ENCODE results near the gene MPIG6B. TPM values are rescaled to one million over a fixed set of nuclear protein-coding genes. Genes with fewer than 3 reads are reported as not detected.

MPIG6B gene
- total RNA-seq, 1 experiment from 2014 or later, result not detected

DNA sequence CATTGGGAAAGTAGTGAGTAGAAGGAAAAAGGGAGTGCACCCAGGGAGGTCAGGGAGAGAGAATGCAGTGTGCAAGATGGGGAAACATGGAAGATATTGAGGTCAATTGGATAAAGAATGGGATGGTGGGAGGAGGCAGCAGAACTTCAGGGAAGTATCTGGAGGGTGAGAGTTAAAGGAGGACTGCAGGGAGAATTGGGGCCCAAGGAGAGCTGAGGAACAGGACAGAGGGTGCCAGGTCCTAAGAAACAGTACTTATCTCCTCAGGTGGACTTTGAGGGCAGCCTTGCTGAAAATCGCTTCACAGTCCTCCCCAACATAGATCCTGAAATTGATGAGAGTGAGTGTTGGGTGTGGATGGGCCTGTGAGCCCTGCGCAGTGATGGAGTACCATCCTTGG, 35.1 kb downstream of the MPIG6B start:
- no peak overlapping the region for H2BK12ac ChIP-seq (ENCODE audit: insufficient read length, low read depth, low read length)
- no peak overlapping the region for H4K91ac ChIP-seq (ENCODE audit: insufficient read length, low read depth, low read length)
- no peak for DNase-seq
- no peak overlapping the region for H2BK120ac ChIP-seq (ENCODE audit: low read depth, low read length, poor library complexity, severe bottlenecking)
- H4K8ac ChIP-seq (replicated peaks; ENCODE audit: insufficient read length, low read depth, low read length), result no peak overlapping the region
- H2AK5ac ChIP-seq (ENCODE audit: insufficient read length, low read length), result no peak overlapping the region
- no CpG with 5 or more reads among the region's 2 CpGs for WGBS (ENCODE audit: extremely low coverage, insufficient read length, low lambda C conversion rate)
- no peak overlapping the region for H3K56ac ChIP-seq (ENCODE audit: insufficient read length, low read depth, low read length)
- no peak overlapping the region for H3K14ac ChIP-seq (ENCODE audit: insufficient read depth, low read length)
- H3K27me3 Mint-ChIP-seq (ENCODE audit: low read depth), result no peaks in the 10 kb centered on the region; the same call in 1 of the 2 replicates
- no peak overlapping the region for H3K23ac ChIP-seq (ENCODE audit: insufficient read length, low read depth, low read length)
- H3K4me2 ChIP-seq (ENCODE audit: insufficient read depth, insufficient read length, low read length), result no peak overlapping the region
- peaks cover 13 to 41% (median 32%) of the 10 kb centered on the region in 3 experiments for H3K36me3 Mint-ChIP-seq (ENCODE audit: insufficient read depth in 1 of 3, low read depth in 3 of 3)
- H3K79me2 ChIP-seq (ENCODE audit: insufficient read depth, low read length), result no peaks in the 10 kb centered on the region
- no peaks in the 10 kb centered on the region for H3K4me1 ChIP-seq (ENCODE audit: insufficient read depth, low read length)
- H3K9me3 ChIP-seq (ENCODE audit: control insufficient read depth, low read depth, low read length), result no peaks in the 10 kb centered on the region
- no peak overlapping the region for H3T11ph ChIP-seq (ENCODE audit: low read length)
- no peak overlapping the region for H3K18ac ChIP-seq (ENCODE audit: insufficient read length, low read depth, low read length)
- H3K27ac Mint-ChIP-seq, result no peak overlapping the region; a peak in 1 of 7 replicates
- H3K27me3 ChIP-seq (ENCODE audit: insufficient read depth, low read length), result no peaks in the 10 kb centered on the region
- no peak overlapping the region for H3K27ac ChIP-seq (ENCODE audit: insufficient read length, low read depth, low read length)
- no peaks in the 10 kb centered on the region for H3K9me3 Mint-ChIP-seq
- H3K23me2 ChIP-seq (ENCODE audit: insufficient read length, low read depth, low read length, poor library complexity, severe bottlenecking), result no peaks in the 10 kb centered on the region
- H3K4me1 Mint-ChIP-seq, result peaks cover 3 to 8% of the 10 kb centered on the region in 2 experiments
- no peak overlapping the region for H3K4ac ChIP-seq (ENCODE audit: low read depth, low read length)
- no peaks in the 10 kb centered on the region for H4K20me1 ChIP-seq (ENCODE audit: control insufficient read depth, insufficient read depth, insufficient read length)
- no peak overlapping the region for H3K9ac ChIP-seq (ENCODE audit: extremely low read depth, insufficient read length, low read length)
- H2BK5ac ChIP-seq (ENCODE audit: insufficient read length, low read length), result no peak overlapping the region
- no peak overlapping the region for H2BK20ac ChIP-seq (ENCODE audit: low read depth, low read length, poor library complexity, severe bottlenecking)
- H2BK15ac ChIP-seq (ENCODE audit: low read depth, low read length), result no peak overlapping the region
- H3K4me3 Mint-ChIP-seq, result no peak overlapping the region
- no peak overlapping the region for H2AFZ ChIP-seq (ENCODE audit: low read length)
- TF ChIP-seq CTCF (conservative IDR thresholded peaks at IDR 0.05), result no peak
- no peak overlapping the region for H4K5ac ChIP-seq (ENCODE audit: insufficient read length, low read depth, low read length)
- no peaks in the 10 kb centered on the region for H3K79me1 ChIP-seq (ENCODE audit: insufficient read depth, low read depth, low read length, poor library complexity, severe bottlenecking)
